Measurements from ENCODE around the gene CIBAR2. TPM values are rescaled to one million over a fixed set of nuclear protein-coding genes. Genes with fewer than 3 reads are reported as not detected.
"Not testable (repeated sequence)": the region's sequence is repeated elsewhere in the genome, so short reads cannot be mapped to it uniquely, and the experiment has no call there.

Gene CIBAR2
- total and polyA plus RNA-seq, 10 donors: 0.13 to 2.4 (median 0.35) TPM; not detected in 3

- no peak for DNase-seq
- 49 to 56% (median 53%) methylated on average over 6 of the region's 6 CpGs for WGBS, 5 donors
- Histone ChIP-seq H3K9me3 (no peaks in the 10 kb centered on the region), H3K36me3 (peaks cover 0 to 21% (median 0%) of the 10 kb centered on the region in 6 donors), H3K4me3 (peak overlapping the region in 3 of 8 donors; percentile 7 to 61 (median 15)), H3K27me3 (replicated peaks in 1 of 7) (no peaks in the 10 kb centered on the region), H3K4me1 (peaks cover 27 to 92% (median 38%) of the 10 kb centered on the region in 6 donors), H3K27ac (peak overlapping the region; percentile 81 to 95 (median 88))
- TF ChIP-seq CTCF (IDR thresholded peaks at IDR 0.05 in 8 of 11, conservative IDR thresholded peaks at IDR 0.05 in 3 of 11) (no peak), POLR2AphosphoS5 (IDR thresholded peaks at IDR 0.05) (no peak), POLR2A (IDR thresholded peaks at IDR 0.05) (no peak)
- intact Hi-C loops (cut with DNase I; ENCODE audit: low total_unique reads): no loop called here
These were observed 57.3 kb downstream of the CIBAR2 start for GRCh38 chr16:85054948-85055492.

- Histone ChIP-seq H3K4me1 (peaks cover 27 to 87% (median 38%) of the 10 kb centered on the region in 6 donors), H3K4me3 (peak overlapping the region in 1 of 8 donors; percentile 61), H3K27ac (peak overlapping the region in 6 of 8 donors; percentile 87 to 95 (median 90)), H3K36me3 (peaks cover 0 to 21% (median 0%) of the 10 kb centered on the region in 6 donors)
- H3K9me3 ChIP-seq; intact Hi-C loops (cut with DNase I; ENCODE audit: low total_unique reads); H3K27me3 ChIP-seq (replicated peaks in 1 of 7); DNase-seq: not testable (repeated sequence)
- 81 to 97% (median 94%) methylated on average over 3 of the region's 3 CpGs for WGBS, 5 donors
These were observed 58.0 kb downstream of the CIBAR2 start for GRCh38 chr16:85054321-85054720.

GRCh38 chr16:85052536-85052935 lies 59.7 kb downstream of the CIBAR2 start:
- no peak for DNase-seq
- 85 to 92% (median 87%) methylated on average over 10 of the region's 10 CpGs for WGBS, 5 donors
- intact Hi-C loops (cut with DNase I; ENCODE audit: low total_unique reads): no loop called here

GRCh38 chr16:85051683-85052082 lies 60.6 kb downstream of the CIBAR2 start:
- H3K27ac ChIP-seq: no peak overlapping the region
- WGBS, 5 donors: 91 to 96% (median 94%) methylated on average over 8 of the region's 8 CpGs
- intact Hi-C loops (cut with DNase I; ENCODE audit: low total_unique reads): no loop called here

More at GRCh38 chr16:85052536-85052935, 59.7 kb downstream of the CIBAR2 start:
- Histone ChIP-seq H3K27ac (peak overlapping the region in 1 of 8 donors; percentile 16), H3K4me1 (peaks cover 25 to 84% (median 30%) of the 10 kb centered on the region in 6 donors), H3K27me3 (replicated peaks in 1 of 7) (no peaks in the 10 kb centered on the region), H3K9me3 (no peaks in the 10 kb centered on the region), H3K36me3 (peaks cover 0 to 8% (median 0%) of the 10 kb centered on the region in 6 donors), H3K4me3 (no peak overlapping the region)
- no peak for TF ChIP-seq POLR2AphosphoS5 (IDR thresholded peaks at IDR 0.05)
- no peak for TF ChIP-seq CTCF (IDR thresholded peaks at IDR 0.05 in 8 of 11, conservative IDR thresholded peaks at IDR 0.05 in 3 of 11)
- no peak for TF ChIP-seq POLR2A (IDR thresholded peaks at IDR 0.05)

More at GRCh38 chr16:85051683-85052082, 60.6 kb downstream of the CIBAR2 start:
- TF ChIP-seq CTCF (IDR thresholded peaks at IDR 0.05 in 8 of 11, conservative IDR thresholded peaks at IDR 0.05 in 3 of 11) (no peak), POLR2AphosphoS5 (IDR thresholded peaks at IDR 0.05) (no peak), POLR2A (IDR thresholded peaks at IDR 0.05) (no peak)
- Histone ChIP-seq H3K4me3 (no peak overlapping the region), H3K9me3 (no peaks in the 10 kb centered on the region), H3K4me1 (peaks cover 16 to 84% (median 23%) of the 10 kb centered on the region in 6 donors), H3K27me3 (replicated peaks in 1 of 7) (no peaks in the 10 kb centered on the region), H3K36me3 (peaks cover 0 to 10% (median 0%) of the 10 kb centered on the region in 6 donors)
- no peak for DNase-seq
